OCI-LY3 (cell line): ENCODE results near the gene BHLHE40.

Experiments
- CTCF ChIP-seq: fragments of 200-600, 300-600 bp; sonication (generic); IDR thresholded peaks from 2 replicates; pipeline ENCODE4 v1.5.1; 2014; ENCODE audit warnings: antibody characterized with exemption, low read length, low read depth
- EZH2phosphoT487 ChIP-seq: fragments of 200-600 bp; shearing (Covaris generic); IDR thresholded peaks from 2 replicates; pipeline ENCODE4 v1.6.1; 2018; ENCODE audit warnings: antibody characterized with exemption, mixed run types, low read depth

DNA sequence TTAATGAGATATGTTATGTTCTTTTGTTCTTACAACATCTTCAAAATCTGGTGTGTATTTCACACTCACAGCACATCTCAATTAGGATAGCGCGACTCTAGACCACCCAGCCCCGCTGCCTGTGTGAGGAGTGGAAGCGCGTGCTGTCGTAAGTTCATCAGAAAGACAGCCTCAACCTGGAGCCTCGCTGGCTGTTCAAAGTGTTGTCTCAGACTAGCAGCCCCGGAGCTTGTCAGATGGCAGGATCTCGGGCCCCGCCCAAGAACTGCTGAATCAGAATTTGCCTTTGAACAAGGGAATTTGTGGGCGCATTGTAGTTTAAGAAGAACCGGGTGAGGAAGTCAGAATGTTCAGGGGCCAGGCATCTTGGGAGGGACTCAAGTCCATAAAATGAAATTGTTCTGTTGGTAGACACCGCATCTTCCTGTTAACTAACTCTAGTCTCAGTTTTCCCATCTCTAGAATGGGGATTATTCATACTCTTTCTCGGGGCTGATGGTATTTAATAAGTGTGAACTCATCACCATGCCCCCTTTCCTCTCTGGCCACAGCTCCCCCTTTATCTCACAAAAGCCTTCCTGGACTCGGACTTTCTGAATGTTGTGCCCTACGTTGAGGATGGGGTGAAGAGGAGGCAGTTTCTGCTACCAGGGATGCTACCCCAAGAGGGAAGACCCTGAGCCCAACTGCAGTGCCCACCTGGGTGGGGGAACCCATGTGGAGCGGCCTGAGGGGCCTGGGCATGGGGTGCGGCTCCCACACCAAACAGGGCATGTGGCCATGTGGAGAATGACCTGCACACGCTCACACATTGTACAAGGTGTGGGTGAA lies 40.4 kb downstream of the BHLHE40 start:
- no peak for TF ChIP-seq CTCF
- TF ChIP-seq EZH2phosphoT487: no peak
